Measurements from ENCODE around the gene FITM1.
A peak's percentile ranks its signal among the peaks of the same experiment; 100 is the strongest.

Gene FITM1

DNA sequence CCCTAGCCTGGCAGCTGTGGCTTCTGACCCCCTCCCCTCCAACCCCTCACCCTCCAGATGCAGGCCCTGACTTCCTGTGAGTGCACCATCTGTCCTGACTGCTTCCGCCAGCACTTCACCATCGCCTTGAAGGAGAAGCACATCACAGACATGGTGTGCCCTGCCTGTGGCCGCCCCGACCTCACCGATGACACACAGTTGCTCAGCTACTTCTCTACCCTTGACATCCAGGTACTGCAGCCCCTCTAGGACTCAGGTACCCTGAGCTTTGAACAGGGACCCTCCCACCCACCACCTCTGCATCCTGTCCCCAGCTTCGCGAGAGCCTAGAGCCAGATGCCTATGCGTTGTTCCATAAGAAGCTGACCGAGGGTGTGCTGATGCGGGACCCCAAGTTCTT, 24.6 kb downstream of the FITM1 start:
- DNase-seq (ENCODE audit: insufficient read length, low spot score) (no peak), FAIRE-seq (no peak)

- FAIRE-seq (no peak), DNase-seq (ENCODE audit: insufficient read length, low spot score) (no peak)
Measured at GRCh38 chr14:24156840-24157239, 26.4 kb downstream of the FITM1 start.

DNA sequence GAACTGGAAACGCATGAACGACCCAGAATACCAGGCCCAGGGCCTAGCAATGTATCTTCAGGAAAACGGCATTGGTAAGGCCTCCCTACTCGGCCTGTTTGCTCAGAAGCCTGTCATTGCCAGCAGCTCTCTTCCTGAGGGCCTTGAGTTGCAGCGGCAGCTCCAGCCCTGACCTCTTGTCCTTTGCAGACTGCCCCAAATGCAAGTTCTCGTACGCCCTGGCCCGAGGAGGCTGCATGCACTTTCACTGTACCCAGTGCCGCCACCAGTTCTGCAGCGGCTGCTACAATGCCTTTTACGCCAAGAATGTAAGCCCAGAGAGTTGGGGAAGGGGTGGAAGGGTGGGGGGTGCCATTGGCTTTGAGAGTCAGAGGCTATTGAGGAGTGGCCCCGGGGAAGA, 26.9 kb downstream of the FITM1 start:
- DNase-seq (ENCODE audit: insufficient read length, low spot score) (no peak), FAIRE-seq (no peak)

DNA sequence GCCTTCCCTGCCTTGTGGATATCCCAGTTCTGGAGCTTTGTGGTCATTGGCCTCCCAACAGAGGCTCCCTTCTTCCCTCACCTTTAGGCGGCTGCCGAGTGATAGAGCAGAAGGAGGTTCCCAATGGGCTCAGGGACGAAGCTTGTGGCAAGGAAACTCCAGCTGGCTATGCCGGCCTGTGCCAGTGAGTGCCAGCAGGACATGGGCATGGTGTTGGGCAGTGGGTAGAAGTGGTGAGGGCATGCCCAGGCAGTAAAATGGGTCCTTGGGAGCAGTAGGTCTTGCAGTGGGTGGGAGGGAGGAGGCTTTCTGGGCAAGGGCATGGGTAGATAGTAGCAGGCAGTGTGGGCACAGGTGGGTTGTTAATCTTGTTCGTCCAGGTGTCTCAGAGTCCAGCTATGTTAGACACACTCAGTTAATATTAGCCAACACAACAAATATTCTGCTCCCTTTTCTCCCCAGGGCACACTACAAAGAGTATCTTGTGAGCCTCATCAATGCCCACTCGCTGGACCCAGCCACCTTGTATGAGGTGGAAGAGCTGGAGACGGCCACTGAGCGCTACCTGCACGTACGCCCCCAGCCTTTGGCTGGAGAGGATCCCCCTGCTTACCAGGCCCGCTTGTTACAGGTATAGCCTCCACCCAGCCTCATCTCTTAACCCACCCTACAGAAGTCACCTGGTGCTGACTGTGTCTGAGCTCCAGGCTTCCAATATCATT, 29.5 kb downstream of the FITM1 start:
- no peak for FAIRE-seq
- no peak for DNase-seq (ENCODE audit: insufficient read length, low spot score)

- FAIRE-seq, result no peak
- DNase-seq (ENCODE audit: insufficient read length, low spot score), result no peak
Measured at GRCh38 chr14:24160499-24160849, 30.0 kb downstream of the FITM1 start.

DNA sequence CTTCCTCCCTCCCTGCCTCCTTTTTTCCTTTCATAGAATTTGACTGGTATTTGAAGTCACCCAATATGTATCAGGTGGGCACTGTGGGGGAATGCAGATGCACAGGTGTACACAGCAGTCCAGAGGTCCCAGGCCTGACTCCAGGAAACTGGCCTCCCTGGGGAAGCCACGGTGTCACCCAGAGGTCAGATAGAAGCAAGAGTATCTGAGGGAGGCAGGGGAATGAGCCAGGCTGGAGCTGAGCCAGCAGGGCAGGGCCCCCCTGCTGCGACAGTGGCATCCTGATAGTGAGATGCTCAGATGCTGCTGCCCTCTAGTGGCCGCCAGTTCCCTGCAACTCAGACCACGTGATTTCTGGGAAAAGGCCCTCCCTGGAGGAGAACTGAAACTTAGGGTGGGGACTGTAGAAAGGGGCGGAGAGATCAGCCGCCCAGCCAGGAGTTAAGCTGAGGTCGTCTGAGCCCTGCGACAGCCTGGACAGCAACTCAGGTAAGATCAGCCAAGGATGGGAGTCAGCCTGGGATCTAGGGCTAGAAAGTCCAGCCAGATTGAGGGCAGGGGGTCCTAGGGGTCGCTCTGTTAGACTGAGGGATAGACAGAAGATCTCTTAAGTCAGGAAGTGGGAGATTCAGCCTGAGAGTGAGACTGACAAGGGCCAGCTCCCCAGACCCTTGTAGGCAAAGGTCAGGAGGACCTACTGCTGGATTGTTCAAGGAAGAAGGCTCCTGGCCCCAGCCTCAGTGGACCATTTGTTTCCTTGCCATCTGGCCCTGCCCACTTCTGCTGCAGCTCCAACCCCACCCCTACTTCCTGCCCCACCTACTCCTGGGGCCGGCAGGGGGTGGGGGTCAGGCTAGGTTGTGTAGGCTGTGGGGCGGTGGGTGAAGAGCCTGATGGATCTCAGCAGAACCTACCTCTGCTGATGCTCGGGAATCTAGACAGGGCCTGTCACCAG, 30.7 kb downstream of the FITM1 start, which contains the start of gene IRF9:
Gene IRF9 (plus strand): TSS at position 416 of the 955 bp plus-strand sequence. CDS start 880 bp downstream, outside the sequence.
- peak; percentile 99 for FAIRE-seq
- DNase-seq (ENCODE audit: insufficient read length, low spot score), result peak; percentile 83

DNA sequence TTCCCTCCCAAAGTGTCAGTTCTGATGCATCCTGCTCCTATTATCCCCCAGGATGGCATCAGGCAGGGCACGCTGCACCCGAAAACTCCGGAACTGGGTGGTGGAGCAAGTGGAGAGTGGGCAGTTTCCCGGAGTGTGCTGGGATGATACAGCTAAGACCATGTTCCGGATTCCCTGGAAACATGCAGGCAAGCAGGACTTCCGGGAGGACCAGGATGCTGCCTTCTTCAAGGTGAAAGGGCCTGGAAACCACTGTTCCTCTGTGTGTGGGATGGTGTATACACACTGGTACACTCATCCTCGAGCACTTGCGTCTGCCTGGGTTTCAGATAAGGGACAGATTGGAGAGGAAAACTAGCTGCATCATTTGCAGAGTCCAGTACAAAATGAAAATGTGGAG, 31.6 kb downstream of the FITM1 start:
- DNase-seq (ENCODE audit: insufficient read length, low spot score), result no peak
- FAIRE-seq, result no peak

DNA sequence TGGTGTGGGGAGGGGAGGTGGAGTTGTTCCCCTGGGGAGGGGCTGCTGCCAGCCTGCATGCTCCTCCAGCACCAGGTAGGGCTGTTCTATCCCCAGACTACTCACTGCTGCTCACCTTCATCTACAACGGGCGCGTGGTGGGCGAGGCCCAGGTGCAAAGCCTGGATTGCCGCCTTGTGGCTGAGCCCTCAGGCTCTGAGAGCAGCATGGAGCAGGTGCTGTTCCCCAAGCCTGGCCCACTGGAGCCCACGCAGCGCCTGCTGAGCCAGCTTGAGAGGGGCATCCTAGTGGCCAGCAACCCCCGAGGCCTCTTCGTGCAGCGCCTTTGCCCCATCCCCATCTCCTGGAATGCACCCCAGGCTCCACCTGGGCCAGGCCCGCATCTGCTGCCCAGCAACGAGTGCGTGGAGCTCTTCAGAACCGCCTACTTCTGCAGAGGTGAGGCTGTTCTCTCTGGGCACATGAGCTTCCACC, 34.1 kb downstream of the FITM1 start:
- FAIRE-seq, result no peak
- no peak for DNase-seq (ENCODE audit: insufficient read length, low spot score)

DNA sequence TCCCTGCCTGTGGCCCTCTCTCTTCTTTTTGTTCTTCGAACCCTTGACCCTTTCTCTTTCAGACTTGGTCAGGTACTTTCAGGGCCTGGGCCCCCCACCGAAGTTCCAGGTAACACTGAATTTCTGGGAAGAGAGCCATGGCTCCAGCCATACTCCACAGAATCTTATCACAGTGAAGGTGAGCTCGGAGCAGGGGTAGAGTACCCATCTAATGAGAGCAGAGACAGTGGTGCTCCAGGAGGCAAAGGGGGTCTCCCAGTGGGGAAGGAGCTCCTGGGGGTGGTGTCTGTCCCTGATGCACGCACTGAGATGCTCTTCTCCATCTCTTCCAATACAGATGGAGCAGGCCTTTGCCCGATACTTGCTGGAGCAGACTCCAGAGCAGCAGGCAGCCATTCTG, 35.3 kb downstream of the FITM1 start:
- FAIRE-seq, result no peak
- no peak for DNase-seq (ENCODE audit: insufficient read length, low spot score)

GRCh38 chr14:24167469-24168114, 37.1 kb downstream of the FITM1 start:
- DNase-seq (ENCODE audit: insufficient read length, low spot score) (no peak), FAIRE-seq (no peak)

- DNase-seq (ENCODE audit: insufficient read length, low spot score), result peak; percentile 85
- FAIRE-seq, result peak; percentile 79
Measured at GRCh38 chr14:24171422-24172260, 41.2 kb downstream of the FITM1 start, which contains the start of gene REC8. Gene REC8 (plus strand): TSS chr14:24172080. CDS start chr14:24172553, 473 bp downstream.

GRCh38 chr14:24172261-24172860, 41.9 kb downstream of the FITM1 start:
- DNase-seq (ENCODE audit: insufficient read length, low spot score), result no peak
- FAIRE-seq, result no peak

GRCh38 chr14:24172871-24173281, 42.4 kb downstream of the FITM1 start:
- FAIRE-seq (no peak), DNase-seq (ENCODE audit: insufficient read length, low spot score) (no peak)

DNA sequence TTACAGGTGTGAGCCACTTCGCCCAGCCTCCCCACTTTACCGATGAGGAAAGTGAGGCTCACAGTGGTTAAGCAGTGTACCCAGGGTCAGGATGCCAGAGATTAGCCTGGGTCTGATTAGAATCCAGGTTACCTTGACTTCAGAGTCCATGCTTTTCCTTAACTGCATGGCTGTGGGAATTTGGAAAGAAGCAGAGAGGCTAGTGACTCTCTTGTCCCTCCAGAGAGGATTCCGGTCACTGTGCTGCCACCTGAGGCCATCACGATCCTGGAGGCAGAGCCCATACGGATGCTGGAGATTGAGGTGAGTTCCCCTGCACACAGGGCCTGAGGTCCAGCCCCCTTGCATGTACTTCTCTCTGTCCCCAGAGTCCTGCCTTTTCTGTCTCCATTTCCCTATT, 46.1 kb downstream of the FITM1 start:
- FAIRE-seq (no peak), DNase-seq (ENCODE audit: insufficient read length, low spot score) (no peak)

- FAIRE-seq (no peak), DNase-seq (ENCODE audit: insufficient read length, low spot score) (no peak)
Measured at GRCh38 chr14:24177041-24177825, 46.8 kb downstream of the FITM1 start.

- DNase-seq (ENCODE audit: insufficient read length, low spot score) (no peak), FAIRE-seq (no peak)
Measured at GRCh38 chr14:24177891-24178290, 47.4 kb downstream of the FITM1 start.

- FAIRE-seq, result no peak
- no peak for DNase-seq (ENCODE audit: insufficient read length, low spot score)
Measured at GRCh38 chr14:24178399-24179178, 48.1 kb downstream of the FITM1 start.

DNA sequence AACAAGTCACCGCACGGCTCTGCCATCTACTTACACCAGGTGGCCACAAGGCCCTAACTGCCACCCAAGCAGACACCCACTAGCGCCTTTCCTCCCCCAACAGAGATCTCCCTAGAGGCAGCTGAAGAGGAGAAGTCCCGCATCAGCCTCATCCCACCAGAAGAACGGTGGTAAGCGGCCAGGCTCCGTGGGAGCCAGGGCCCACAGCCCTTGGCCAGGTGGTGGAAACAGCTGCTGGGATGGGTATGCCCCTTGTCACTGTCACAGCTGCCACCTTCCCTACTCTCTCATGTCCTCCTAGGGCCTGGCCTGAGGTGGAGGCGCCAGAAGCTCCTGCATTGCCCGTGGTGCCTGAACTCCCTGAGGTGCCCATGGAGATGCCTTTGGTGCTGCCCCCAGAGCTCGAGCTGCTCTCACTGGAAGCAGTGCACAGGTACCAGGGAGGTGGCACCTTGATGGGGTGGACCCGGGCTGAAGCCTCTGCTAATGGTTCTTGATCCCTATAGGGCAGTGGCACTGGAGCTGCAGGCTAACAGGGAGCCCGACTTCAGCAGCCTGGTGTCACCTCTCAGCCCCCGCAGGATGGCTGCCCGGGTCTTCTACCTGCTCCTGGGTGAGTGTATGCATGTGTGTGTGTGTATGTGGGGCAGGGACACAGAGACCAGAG, 49.0 kb downstream of the FITM1 start:
- no peak for DNase-seq (ENCODE audit: insufficient read length, low spot score)
- no peak for FAIRE-seq

Data from GM19239 (cell line).